ENCODE results near the gene BMP6.

DNA sequence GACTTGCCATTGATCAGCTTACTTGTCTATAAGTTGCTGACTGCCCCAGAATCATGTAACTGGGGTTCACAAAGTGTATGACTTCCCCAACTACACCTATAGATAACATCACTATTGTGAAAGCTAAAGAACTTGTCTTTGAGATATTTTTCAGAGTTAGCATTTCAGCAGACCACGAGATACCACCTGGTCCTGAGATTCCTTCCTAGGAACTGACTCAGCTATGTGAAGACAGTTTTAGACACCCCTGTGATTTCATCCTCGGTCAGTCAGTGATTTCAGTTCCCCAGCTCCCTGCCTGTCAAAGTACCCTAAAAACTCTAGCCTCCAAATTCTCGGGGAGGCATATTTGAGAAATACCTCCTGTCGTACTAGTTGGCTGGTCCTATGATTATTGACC is 122.3 kb downstream of the BMP6 start:
- TF ChIP-seq CTCF (conservative IDR thresholded peaks at IDR 0.05) (no peak), ZFX (IDR thresholded peaks at IDR 0.05) (no peak)

All from C4-2B (cell line).